ENCODE measurements around the gene MUC5B.

- no peak for TF ChIP-seq USF1 (CRISPR knock-in tag; IDR thresholded peaks at IDR 0.05)
- TF ChIP-seq CTCF (IDR thresholded peaks at IDR 0.05), result no peak
- TF ChIP-seq ATF3 (CRISPR knock-in tag; conservative IDR thresholded peaks at IDR 0.05), result no peak
- no peak for TF ChIP-seq IRF2 (CRISPR knock-in tag; IDR thresholded peaks at IDR 0.05; ENCODE audit: borderline replicate concordance, low read depth)
- no peak for TF ChIP-seq E2F1 (CRISPR knock-in tag; IDR thresholded peaks at IDR 0.05)
- TF ChIP-seq MAX (CRISPR knock-in tag; IDR thresholded peaks at IDR 0.05), result no peak
Observed at GRCh38 chr11:1178906-1179305, 44.0 kb upstream of the MUC5B start.

Data from WTC11 (cell line).